H1 (cell line): ENCODE measurements around the gene MUC5B.

Experiments used
- CTCF ChIP-seq, 3 experiments: IDR thresholded peaks; 1 replicate in 2 of 3; 2 replicates in 1 of 3; pipeline versions ENCODE4 v1.5.1 to v1.6.1; 2011; ENCODE audit warnings: low read length in 3 of 3, mild to moderate bottlenecking in 3 of 3, inconsistent platforms in 2 of 3, low read depth in 1 of 3, moderate library complexity in 1 of 3; ENCODE audit not compliant: insufficient read depth in 1 of 3; ENCODE audit errors: control extremely low read depth in 1 of 3
- SIN3A ChIP-seq, 2 experiments: IDR thresholded peaks in 1 of 2; conservative IDR thresholded peaks in 1 of 2; 2 replicates each; pipeline ENCODE4 v1.6.1; 2011 to 2012; ENCODE audit warnings: low read length in 2 of 2, improper control_type of control experiment in 1 of 2, low read depth in 1 of 2, mild to moderate bottlenecking in 1 of 2

- TF ChIP-seq SIN3A (conservative IDR thresholded peaks at IDR 0.05 in 1 of 2, IDR thresholded peaks at IDR 0.05 in 1 of 2; ENCODE audit: low read depth in 1 of 2, low read length in 2 of 2) = no peak
- no peak for TF ChIP-seq CTCF (IDR thresholded peaks at IDR 0.05; ENCODE audit: control extremely low read depth in 1 of 3, insufficient read depth in 1 of 3, low read depth in 1 of 3, low read length in 3 of 3)
Observed at GRCh38 chr11:1285876-1286275, 63.0 kb downstream of the MUC5B start.
